ENCODE measurements around the gene EHF.

DNA sequence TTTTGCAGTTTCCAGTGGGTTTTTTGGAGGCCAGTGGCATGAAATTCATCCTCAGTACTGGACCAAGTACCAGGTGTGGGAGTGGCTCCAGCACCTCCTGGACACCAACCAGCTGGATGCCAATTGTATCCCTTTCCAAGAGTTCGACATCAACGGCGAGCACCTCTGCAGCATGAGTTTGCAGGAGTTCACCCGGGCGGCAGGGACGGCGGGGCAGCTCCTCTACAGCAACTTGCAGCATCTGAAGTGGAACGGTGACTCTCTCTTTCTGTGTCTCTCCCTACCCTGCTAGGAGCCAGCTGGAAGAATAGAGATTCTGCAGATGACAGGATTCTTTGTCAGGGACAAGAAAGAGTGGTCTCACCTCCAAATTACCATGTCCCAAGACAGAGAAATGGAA lies 25.5 kb downstream of the EHF start:
- TF ChIP-seq, protein P1, sequence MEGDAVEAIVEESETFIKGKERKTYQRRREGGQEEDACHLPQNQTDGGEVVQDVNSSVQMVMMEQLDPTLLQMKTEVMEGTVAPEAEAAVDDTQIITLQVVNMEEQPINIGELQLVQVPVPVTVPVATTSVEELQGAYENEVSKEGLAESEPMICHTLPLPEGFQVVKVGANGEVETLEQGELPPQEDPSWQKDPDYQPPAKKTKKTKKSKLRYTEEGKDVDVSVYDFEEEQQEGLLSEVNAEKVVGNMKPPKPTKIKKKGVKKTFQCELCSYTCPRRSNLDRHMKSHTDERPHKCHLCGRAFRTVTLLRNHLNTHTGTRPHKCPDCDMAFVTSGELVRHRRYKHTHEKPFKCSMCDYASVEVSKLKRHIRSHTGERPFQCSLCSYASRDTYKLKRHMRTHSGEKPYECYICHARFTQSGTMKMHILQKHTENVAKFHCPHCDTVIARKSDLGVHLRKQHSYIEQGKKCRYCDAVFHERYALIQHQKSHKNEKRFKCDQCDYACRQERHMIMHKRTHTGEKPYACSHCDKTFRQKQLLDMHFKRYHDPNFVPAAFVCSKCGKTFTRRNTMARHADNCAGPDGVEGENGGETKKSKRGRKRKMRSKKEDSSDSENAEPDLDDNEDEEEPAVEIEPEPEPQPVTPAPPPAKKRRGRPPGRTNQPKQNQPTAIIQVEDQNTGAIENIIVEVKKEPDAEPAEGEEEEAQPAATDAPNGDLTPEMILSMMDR (optimal IDR thresholded peaks at IDR 0.05 in 1 of 3, IDR thresholded peaks at IDR 0.05 in 1 of 3, conservative IDR thresholded peaks at IDR 0.05 in 1 of 3; ENCODE audit: extremely low read depth in 1 of 3, insufficient read depth in 2 of 3, low read length in 3 of 3): no peak
- no peak for TF ChIP-seq EZH2 (IDR thresholded peaks at IDR 0.05; ENCODE audit: low read length)

All from keratinocyte (primary cell).